Measurements from ENCODE around the gene FXR2. TPM values are rescaled to one million over a fixed set of nuclear protein-coding genes. Genes with fewer than 3 reads are reported as not detected.
A peak's percentile ranks its signal among the peaks of the same experiment; 100 is the strongest.

FXR2 gene
- total RNA-seq, 1 experiment from 2014 or later: 61.5 TPM

- Histone ChIP-seq H3F3A (ENCODE audit: insufficient read depth, low read depth) (no peaks in the 10 kb centered on the region), H3K27ac (no peak overlapping the region), H2AFZ (no peak overlapping the region), H3K4me2 (no peak overlapping the region), H4K20me1 (ENCODE audit: insufficient read depth) (no peaks in the 10 kb centered on the region), H3K27me3 (ENCODE audit: insufficient read depth, low read depth) (no peaks in the 10 kb centered on the region), H3K79me2 (ENCODE audit: low read depth) (no peaks in the 10 kb centered on the region), H3K36me3 (ENCODE audit: low read depth) (no peaks in the 10 kb centered on the region), H3K9me2 (ENCODE audit: insufficient read depth) (no peaks in the 10 kb centered on the region), H3K9me3 (ENCODE audit: insufficient read depth, low read depth) (no peaks in the 10 kb centered on the region), H3K4me1 (replicated peaks; ENCODE audit: insufficient read depth) (no peaks in the 10 kb centered on the region), H3K4me3 (no peak overlapping the region)
- TF ChIP-seq CTCF (conservative IDR thresholded peaks at IDR 0.05) (no peak), EZH2 (IDR thresholded peaks at IDR 0.05; ENCODE audit: low read depth) (no peak)
- intact Hi-C loops (cut with micrococcal nuclease; ENCODE audit: unreplicated experiment): no loop called here
- DNase-seq: no peak
- POLR2A ChIA-PET (ENCODE audit: unreplicated experiment): no interaction called here
- BruUV-seq (replicated peaks): no TSS peak
- CTCF ChIA-PET: no interaction called here
Observed at GRCh38 chr17:7551396-7551795, 63.3 kb downstream of the FXR2 start.

- no peaks in the 10 kb centered on the region for H3K9me3 ChIP-seq (ENCODE audit: insufficient read depth, low read depth)
- H3F3A ChIP-seq (ENCODE audit: insufficient read depth, low read depth): no peaks in the 10 kb centered on the region
- H3K36me3 ChIP-seq (ENCODE audit: low read depth): no peaks in the 10 kb centered on the region
- ChIA-PET POLR2A (ENCODE audit: unreplicated experiment) (interaction anchor here (0.6 to 1.0 kb wide), 2 partner anchors 33 to 105 kb away, joined by 5 to 6 read pairs; partner anchors contain the start of gene MPDU1), CTCF (no interaction called here)
- no peaks in the 10 kb centered on the region for H3K4me1 ChIP-seq (replicated peaks; ENCODE audit: insufficient read depth)
- no peaks in the 10 kb centered on the region for H3K27me3 ChIP-seq (ENCODE audit: insufficient read depth, low read depth)
- no peak overlapping the region for H3K4me3 ChIP-seq
- no peaks in the 10 kb centered on the region for H3K9me2 ChIP-seq (ENCODE audit: insufficient read depth)
- no peak overlapping the region for H3K4me2 ChIP-seq
- no TSS peak for BruUV-seq (replicated peaks)
- no peak overlapping the region for H3K27ac ChIP-seq
- TF ChIP-seq CTCF (conservative IDR thresholded peaks at IDR 0.05) (no peak), EZH2 (IDR thresholded peaks at IDR 0.05; ENCODE audit: low read depth) (no peak)
- intact Hi-C loops (cut with micrococcal nuclease; ENCODE audit: unreplicated experiment): no loop called here
- H2AFZ ChIP-seq: no peak overlapping the region
- H4K20me1 ChIP-seq (ENCODE audit: insufficient read depth): no peaks in the 10 kb centered on the region
- DNase-seq: no peak
- no peaks in the 10 kb centered on the region for H3K79me2 ChIP-seq (ENCODE audit: low read depth)
Observed at GRCh38 chr17:7550344-7550743, 64.4 kb downstream of the FXR2 start.

GRCh38 chr17:7549401-7550055, 65.2 kb downstream of the FXR2 start:
- no peaks in the 10 kb centered on the region for H3K36me3 ChIP-seq (ENCODE audit: low read depth)
- H3F3A ChIP-seq (ENCODE audit: insufficient read depth, low read depth): no peaks in the 10 kb centered on the region
- peak in 1 of 2 experiments; percentile 23 for DNase-seq
- no peak overlapping the region for H3K27ac ChIP-seq
- TF ChIP-seq EZH2 (IDR thresholded peaks at IDR 0.05; ENCODE audit: low read depth): no peak
- TF ChIP-seq CTCF (conservative IDR thresholded peaks at IDR 0.05): no peak
- H3K4me3 ChIP-seq: no peak overlapping the region; the same call in 1 of the 2 replicates
- H3K4me2 ChIP-seq: no peak overlapping the region; the same call in 1 of the 2 replicates
- intact Hi-C loops (cut with micrococcal nuclease; ENCODE audit: unreplicated experiment): no loop called here
- H3K27me3 ChIP-seq (ENCODE audit: insufficient read depth, low read depth): no peaks in the 10 kb centered on the region
- H3K79me2 ChIP-seq (ENCODE audit: low read depth): no peaks in the 10 kb centered on the region
- no peak overlapping the region for H2AFZ ChIP-seq
- BruUV-seq (replicated peaks): no TSS peak
- no peaks in the 10 kb centered on the region for H3K4me1 ChIP-seq (replicated peaks; ENCODE audit: insufficient read depth)
- ChIA-PET CTCF (no interaction called here), POLR2A (ENCODE audit: unreplicated experiment) (interaction anchor here (0.6 to 1.0 kb wide), 2 partner anchors 34 to 104 kb away, joined by 5 to 6 read pairs; partner anchors contain the start of gene MPDU1)
- no peaks in the 10 kb centered on the region for H4K20me1 ChIP-seq (ENCODE audit: insufficient read depth)
- no peaks in the 10 kb centered on the region for H3K9me3 ChIP-seq (ENCODE audit: insufficient read depth, low read depth)
- H3K9me2 ChIP-seq (ENCODE audit: insufficient read depth): no peaks in the 10 kb centered on the region

All from PC-9 (cell line).